ENCODE results near the gene BCL2L13. TPM values are rescaled to one million over a fixed set of nuclear protein-coding genes. Genes with fewer than 3 reads are reported as not detected.

BCL2L13 gene
- total RNA-seq, 1 experiment from 2014 or later = 26.0 TPM

DNA sequence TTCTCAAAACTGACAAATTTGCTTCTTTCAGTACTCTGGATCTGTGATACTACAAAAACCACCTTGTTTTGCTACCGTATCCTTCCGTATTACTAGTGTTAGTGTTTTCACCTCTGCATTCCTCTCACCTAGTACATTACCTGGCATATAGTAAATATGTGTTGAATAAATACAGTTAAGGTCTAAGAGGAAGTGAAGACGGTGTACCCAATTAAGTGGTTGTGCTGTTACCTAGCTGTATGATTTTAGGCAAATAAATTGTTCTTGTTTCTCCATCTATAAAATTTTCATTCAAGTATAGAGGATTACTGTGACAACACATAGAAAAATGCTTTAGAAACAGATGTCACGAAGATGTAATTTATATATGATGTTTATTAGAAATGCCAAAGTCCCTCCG, 8.9 kb downstream of the BCL2L13 start:
- Histone ChIP-seq H3K18ac (ENCODE audit: insufficient read length, low read depth, low read length) (no peak overlapping the region), H3K9me3 (ENCODE audit: control insufficient read depth, low read depth, low read length) (no peaks in the 10 kb centered on the region), H2BK5ac (ENCODE audit: insufficient read length, low read length) (no peak overlapping the region), H2BK15ac (ENCODE audit: low read depth, low read length) (no peak overlapping the region), H4K5ac (ENCODE audit: insufficient read length, low read depth, low read length) (no peak overlapping the region), H3K27ac (ENCODE audit: insufficient read length, low read depth, low read length) (no peak overlapping the region), H2AK5ac (ENCODE audit: insufficient read length, low read length) (no peak overlapping the region), H3K79me1 (ENCODE audit: insufficient read depth, low read depth, low read length, poor library complexity, severe bottlenecking) (no peaks in the 10 kb centered on the region), H3K4me1 (ENCODE audit: insufficient read depth, low read length) (no peaks in the 10 kb centered on the region), H3K79me2 (ENCODE audit: insufficient read depth, low read length) (no peaks in the 10 kb centered on the region), H4K8ac (replicated peaks; ENCODE audit: insufficient read length, low read depth, low read length) (no peak overlapping the region), H2AFZ (ENCODE audit: low read length) (no peak overlapping the region), H3K23me2 (ENCODE audit: insufficient read length, low read depth, low read length, poor library complexity, severe bottlenecking) (no peaks in the 10 kb centered on the region), H3K56ac (ENCODE audit: insufficient read length, low read depth, low read length) (no peak overlapping the region), H3K27me3 (ENCODE audit: insufficient read depth, low read length) (no peaks in the 10 kb centered on the region), H4K20me1 (ENCODE audit: control insufficient read depth, insufficient read depth, insufficient read length) (no peaks in the 10 kb centered on the region), H3T11ph (ENCODE audit: low read length) (no peak overlapping the region), H2BK120ac (ENCODE audit: low read depth, low read length, poor library complexity, severe bottlenecking) (no peak overlapping the region), H3K4me2 (ENCODE audit: insufficient read depth, insufficient read length, low read length) (no peak overlapping the region), H3K23ac (ENCODE audit: insufficient read length, low read depth, low read length) (no peak overlapping the region), H3K9ac (ENCODE audit: extremely low read depth, insufficient read length, low read length) (no peak overlapping the region), H4K91ac (ENCODE audit: insufficient read length, low read depth, low read length) (no peak overlapping the region), H2BK20ac (ENCODE audit: low read depth, low read length, poor library complexity, severe bottlenecking) (no peak overlapping the region), H2BK12ac (ENCODE audit: insufficient read length, low read depth, low read length) (no peak overlapping the region), H3K14ac (ENCODE audit: insufficient read depth, low read length) (no peak overlapping the region), H3K4ac (ENCODE audit: low read depth, low read length) (no peak overlapping the region)
- Mint-ChIP-seq H3K4me3 (no peak overlapping the region), H3K27ac (peak overlapping the region in 1 of 3 experiments; percentile 27; a peak in 1 of 7 replicates), H3K36me3 (ENCODE audit: insufficient read depth in 1 of 3, low read depth in 3 of 3) (peaks cover 1 to 14% (median 8%) of the 10 kb centered on the region in 3 experiments; a peak in 4 of 7 replicates), H3K9me3 (peaks cover 0 to 2% of the 10 kb centered on the region in 2 experiments; a peak in 1 of 5 replicates), H3K4me1 (no peaks in the 10 kb centered on the region), H3K27me3 (ENCODE audit: low read depth) (no peaks in the 10 kb centered on the region)
- no CpG with 5 or more reads among the region's 5 CpGs for WGBS (ENCODE audit: extremely low coverage, insufficient read length, low lambda C conversion rate)
- TF ChIP-seq, protein P1, sequence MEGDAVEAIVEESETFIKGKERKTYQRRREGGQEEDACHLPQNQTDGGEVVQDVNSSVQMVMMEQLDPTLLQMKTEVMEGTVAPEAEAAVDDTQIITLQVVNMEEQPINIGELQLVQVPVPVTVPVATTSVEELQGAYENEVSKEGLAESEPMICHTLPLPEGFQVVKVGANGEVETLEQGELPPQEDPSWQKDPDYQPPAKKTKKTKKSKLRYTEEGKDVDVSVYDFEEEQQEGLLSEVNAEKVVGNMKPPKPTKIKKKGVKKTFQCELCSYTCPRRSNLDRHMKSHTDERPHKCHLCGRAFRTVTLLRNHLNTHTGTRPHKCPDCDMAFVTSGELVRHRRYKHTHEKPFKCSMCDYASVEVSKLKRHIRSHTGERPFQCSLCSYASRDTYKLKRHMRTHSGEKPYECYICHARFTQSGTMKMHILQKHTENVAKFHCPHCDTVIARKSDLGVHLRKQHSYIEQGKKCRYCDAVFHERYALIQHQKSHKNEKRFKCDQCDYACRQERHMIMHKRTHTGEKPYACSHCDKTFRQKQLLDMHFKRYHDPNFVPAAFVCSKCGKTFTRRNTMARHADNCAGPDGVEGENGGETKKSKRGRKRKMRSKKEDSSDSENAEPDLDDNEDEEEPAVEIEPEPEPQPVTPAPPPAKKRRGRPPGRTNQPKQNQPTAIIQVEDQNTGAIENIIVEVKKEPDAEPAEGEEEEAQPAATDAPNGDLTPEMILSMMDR (conservative IDR thresholded peaks at IDR 0.05) = no peak
- DNase-seq = no peak
